ENCODE results near the gene XRCC1. TPM values are rescaled to one million over a fixed set of nuclear protein-coding genes. Genes with fewer than 3 reads are reported as not detected.
"Not testable (repeated sequence)": the region's sequence is repeated elsewhere in the genome, so short reads cannot be mapped to it uniquely, and the experiment has no call there.

Gene XRCC1
- total RNA-seq, 1 experiment from 2014 or later = 38.0 TPM

DNA sequence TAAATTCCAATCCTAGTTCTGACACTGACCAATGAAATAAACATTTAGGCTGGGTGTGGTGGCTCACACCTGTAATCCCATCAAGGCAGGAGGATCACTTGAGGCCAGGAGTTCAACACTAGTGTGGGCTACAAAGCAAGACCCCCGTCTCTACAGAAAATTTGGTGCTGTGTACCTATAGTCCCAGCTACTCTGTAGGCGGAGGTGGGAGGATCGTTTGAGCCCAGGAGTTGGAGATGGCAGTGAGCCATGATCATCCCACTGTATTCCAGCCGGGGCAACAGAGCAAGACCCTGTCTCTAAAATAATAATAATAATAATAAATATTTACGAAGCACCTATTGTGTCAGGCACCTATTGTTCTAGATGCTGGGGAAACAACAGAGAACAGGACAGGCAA, 13.9 kb upstream of the XRCC1 start:
- no peak overlapping the region for H2BK120ac ChIP-seq (ENCODE audit: low read depth, low read length, poor library complexity, severe bottlenecking)
- H3K4me2 ChIP-seq (ENCODE audit: insufficient read depth, insufficient read length, low read length) = no peak overlapping the region
- H4K5ac ChIP-seq (ENCODE audit: insufficient read length, low read depth, low read length) = no peak overlapping the region
- no peak overlapping the region for H3K27ac ChIP-seq (ENCODE audit: insufficient read length, low read depth, low read length)
- no peak overlapping the region for H3K27ac Mint-ChIP-seq
- H3K79me1 ChIP-seq (ENCODE audit: insufficient read depth, low read depth, low read length, poor library complexity, severe bottlenecking) = no peaks in the 10 kb centered on the region
- no peak overlapping the region for H4K91ac ChIP-seq (ENCODE audit: insufficient read length, low read depth, low read length)
- no peaks in the 10 kb centered on the region for H4K20me1 ChIP-seq (ENCODE audit: control insufficient read depth, insufficient read depth, insufficient read length)
- no peak overlapping the region for H2BK20ac ChIP-seq (ENCODE audit: low read depth, low read length, poor library complexity, severe bottlenecking)
- H2BK5ac ChIP-seq (ENCODE audit: insufficient read length, low read length) = no peak overlapping the region
- no peaks in the 10 kb centered on the region for H3K4me1 ChIP-seq (ENCODE audit: insufficient read depth, low read length)
- H2BK12ac ChIP-seq (ENCODE audit: insufficient read length, low read depth, low read length) = no peak overlapping the region
- peaks cover 3 to 5% of the 10 kb centered on the region in 2 experiments for H3K4me1 Mint-ChIP-seq
- no peak overlapping the region for H2BK15ac ChIP-seq (ENCODE audit: low read depth, low read length)
- no peak overlapping the region for H3K9ac ChIP-seq (ENCODE audit: extremely low read depth, insufficient read length, low read length)
- H3K4me3 Mint-ChIP-seq = no peak overlapping the region
- H3K23me2 ChIP-seq (ENCODE audit: insufficient read length, low read depth, low read length, poor library complexity, severe bottlenecking) = no peaks in the 10 kb centered on the region
- H3T11ph ChIP-seq (ENCODE audit: low read length) = no peak overlapping the region
- TF ChIP-seq CTCF (conservative IDR thresholded peaks at IDR 0.05) = no peak
- no peaks in the 10 kb centered on the region for H3K9me3 ChIP-seq (ENCODE audit: control insufficient read depth, low read depth, low read length)
- H3K27me3 Mint-ChIP-seq (ENCODE audit: low read depth) = no peaks in the 10 kb centered on the region
- no peak overlapping the region for H3K14ac ChIP-seq (ENCODE audit: insufficient read depth, low read length)
- no peaks in the 10 kb centered on the region for H3K9me3 Mint-ChIP-seq
- no peak overlapping the region for H2AK5ac ChIP-seq (ENCODE audit: insufficient read length, low read length)
- no peak overlapping the region for H2AFZ ChIP-seq (ENCODE audit: low read length)
- H3K4ac ChIP-seq (ENCODE audit: low read depth, low read length) = no peak overlapping the region
- WGBS (ENCODE audit: extremely low coverage, insufficient read length, low lambda C conversion rate) = no CpG with 5 or more reads among the region's 5 CpGs
- no peak overlapping the region for H4K8ac ChIP-seq (replicated peaks; ENCODE audit: insufficient read length, low read depth, low read length)
- no peak overlapping the region for H3K56ac ChIP-seq (ENCODE audit: insufficient read length, low read depth, low read length)
- H3K27me3 ChIP-seq (ENCODE audit: insufficient read depth, low read length) = no peaks in the 10 kb centered on the region
- no peak for DNase-seq
- H3K36me3 Mint-ChIP-seq (ENCODE audit: insufficient read depth in 1 of 3, low read depth in 3 of 3) = peaks cover 17 to 52% (median 40%) of the 10 kb centered on the region in 3 experiments
- no peaks in the 10 kb centered on the region for H3K79me2 ChIP-seq (ENCODE audit: insufficient read depth, low read length)
- H3K23ac ChIP-seq (ENCODE audit: insufficient read length, low read depth, low read length) = no peak overlapping the region
- H3K18ac ChIP-seq (ENCODE audit: insufficient read length, low read depth, low read length) = no peak overlapping the region

DNA sequence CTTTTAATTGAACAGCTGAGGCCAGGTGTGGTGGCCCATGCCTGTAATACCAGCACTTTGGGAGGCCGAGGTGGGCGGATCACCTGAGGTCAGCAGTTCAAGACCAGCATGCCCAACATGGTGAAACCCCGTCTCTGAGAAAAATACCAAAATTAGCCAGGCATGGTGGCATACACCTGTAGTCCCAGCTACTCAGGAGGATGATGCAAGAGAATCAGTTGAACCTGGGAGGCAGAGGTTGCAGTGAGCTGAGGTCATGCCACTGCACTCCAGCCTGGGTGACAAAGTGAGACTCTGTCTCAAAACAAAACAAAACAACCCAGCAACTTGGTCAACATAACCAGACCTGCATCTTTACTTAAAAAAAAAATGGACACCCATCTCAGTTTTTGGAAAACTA, 11.7 kb upstream of the XRCC1 start:
- DNase-seq; H3K9me3 ChIP-seq (ENCODE audit: control insufficient read depth, low read depth, low read length); H2BK120ac ChIP-seq (ENCODE audit: low read depth, low read length, poor library complexity, severe bottlenecking); H2BK20ac ChIP-seq (ENCODE audit: low read depth, low read length, poor library complexity, severe bottlenecking); H2AK5ac ChIP-seq (ENCODE audit: insufficient read length, low read length); H3T11ph ChIP-seq (ENCODE audit: low read length); H3K23ac ChIP-seq (ENCODE audit: insufficient read length, low read depth, low read length); H3K4me3 Mint-ChIP-seq; H4K91ac ChIP-seq (ENCODE audit: insufficient read length, low read depth, low read length); H3K14ac ChIP-seq (ENCODE audit: insufficient read depth, low read length); H4K20me1 ChIP-seq (ENCODE audit: control insufficient read depth, insufficient read depth, insufficient read length); H3K27ac ChIP-seq (ENCODE audit: insufficient read length, low read depth, low read length); H2BK5ac ChIP-seq (ENCODE audit: insufficient read length, low read length); H2BK15ac ChIP-seq (ENCODE audit: low read depth, low read length); H3K27me3 ChIP-seq (ENCODE audit: insufficient read depth, low read length); H3K4me1 Mint-ChIP-seq; H4K5ac ChIP-seq (ENCODE audit: insufficient read length, low read depth, low read length); H3K4me2 ChIP-seq (ENCODE audit: insufficient read depth, insufficient read length, low read length); H3K9ac ChIP-seq (ENCODE audit: extremely low read depth, insufficient read length, low read length); H3K4ac ChIP-seq (ENCODE audit: low read depth, low read length); H2BK12ac ChIP-seq (ENCODE audit: insufficient read length, low read depth, low read length); H3K79me2 ChIP-seq (ENCODE audit: insufficient read depth, low read length); H3K9me3 Mint-ChIP-seq; H3K27me3 Mint-ChIP-seq (ENCODE audit: low read depth); H3K18ac ChIP-seq (ENCODE audit: insufficient read length, low read depth, low read length); H3K23me2 ChIP-seq (ENCODE audit: insufficient read length, low read depth, low read length, poor library complexity, severe bottlenecking); H3K4me1 ChIP-seq (ENCODE audit: insufficient read depth, low read length); H2AFZ ChIP-seq (ENCODE audit: low read length); H3K79me1 ChIP-seq (ENCODE audit: insufficient read depth, low read depth, low read length, poor library complexity, severe bottlenecking); H3K56ac ChIP-seq (ENCODE audit: insufficient read length, low read depth, low read length); H4K8ac ChIP-seq (replicated peaks; ENCODE audit: insufficient read length, low read depth, low read length); H3K27ac Mint-ChIP-seq: not testable (repeated sequence)
- WGBS (ENCODE audit: extremely low coverage, insufficient read length, low lambda C conversion rate) = no CpG with 5 or more reads among the region's 3 CpGs
- H3K36me3 Mint-ChIP-seq (ENCODE audit: insufficient read depth in 1 of 3, low read depth in 3 of 3) = peaks cover 6 to 36% (median 25%) of the 10 kb centered on the region in 3 experiments; a peak in 6 of 7 replicates

Measured in H9 (cell line).